PC-9 (cell line): Measurements from ENCODE around the gene TMEM151B.

Experiments
- CTCF ChIP-seq: fragments of 200-600 bp; sonication (generic); conservative IDR thresholded peaks from 2 replicates; pipeline ENCODE4 v1.6.1; 2017; ENCODE audit warnings: mixed run types, antibody characterized with exemption, mild to moderate bottlenecking, moderate library complexity
- EZH2 ChIP-seq: fragments of 200-600 bp; sonication (generic); IDR thresholded peaks from 2 replicates; pipeline ENCODE4 v1.8.0; 2017; ENCODE audit warnings: antibody characterized with exemption, low read depth

GRCh38 chr6:44221961-44222335 is 48.3 kb upstream of the TMEM151B start:
- TF ChIP-seq CTCF: no peak
- TF ChIP-seq EZH2: no peak
